ENCODE results near the gene GATAD2B. TPM values are rescaled to one million over a fixed set of nuclear protein-coding genes. Genes with fewer than 3 reads are reported as not detected.
A peak's percentile ranks its signal among the peaks of the same experiment; 100 is the strongest.

The GATAD2B gene
- total RNA-seq, 1 experiment from 2014 or later = 4.6 TPM

- H3K36me3 ChIP-seq = no peaks in the 10 kb centered on the region
- H3K27ac ChIP-seq = no peak overlapping the region
- H3K27me3 ChIP-seq (replicated peaks) = no peaks in the 10 kb centered on the region
- no peak for DNase-seq (ENCODE audit: low read depth in 1 of 2, low spot score in 2 of 2)
- no peak overlapping the region for H3K4me3 ChIP-seq
- H3K4me1 ChIP-seq (replicated peaks) = peaks cover 26% of the 10 kb centered on the region
- no peaks in the 10 kb centered on the region for H3K9me3 ChIP-seq (replicated peaks)
Observed at GRCh38 chr1:153779781-153780541, 142.8 kb downstream of the GATAD2B start.

DNA sequence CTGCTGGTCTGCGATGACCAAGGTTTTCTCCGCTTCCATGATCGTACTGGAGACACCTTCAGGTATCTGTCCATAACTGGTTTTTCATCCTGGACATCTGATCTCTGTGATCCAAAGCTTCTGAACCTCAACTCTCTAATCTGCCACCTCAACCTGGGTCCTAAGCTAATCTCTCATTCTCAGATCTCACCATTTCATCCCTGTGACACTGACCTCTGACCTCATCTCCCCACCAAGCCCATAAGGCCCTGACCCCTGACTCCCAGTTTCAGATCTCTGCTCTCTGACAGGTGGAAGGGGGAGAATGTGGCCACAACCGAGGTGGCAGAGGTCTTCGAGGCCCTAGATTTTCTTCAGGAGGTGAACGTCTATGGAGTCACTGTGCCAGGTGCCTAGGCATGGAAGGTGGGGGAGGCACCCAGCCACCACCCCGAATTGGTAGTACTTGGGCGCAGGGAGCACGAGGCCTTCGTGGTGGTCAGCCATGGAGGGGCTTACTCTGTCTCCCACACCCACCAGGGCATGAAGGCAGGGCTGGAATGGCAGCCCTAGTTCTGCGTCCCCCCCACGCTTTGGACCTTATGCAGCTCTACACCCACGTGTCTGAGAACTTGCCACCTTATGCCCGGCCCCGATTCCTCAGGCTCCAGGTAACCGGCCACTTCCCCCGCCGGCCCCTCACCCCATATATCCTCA is 143.8 kb downstream of the GATAD2B start:
- no peak for DNase-seq (ENCODE audit: low read depth in 1 of 2, low spot score in 2 of 2)
- Histone ChIP-seq H3K9me3 (replicated peaks) (no peaks in the 10 kb centered on the region), H3K27ac (no peak overlapping the region), H3K36me3 (no peaks in the 10 kb centered on the region), H3K4me3 (no peak overlapping the region), H3K27me3 (replicated peaks) (no peaks in the 10 kb centered on the region), H3K4me1 (replicated peaks) (peaks cover 27% of the 10 kb centered on the region)

DNA sequence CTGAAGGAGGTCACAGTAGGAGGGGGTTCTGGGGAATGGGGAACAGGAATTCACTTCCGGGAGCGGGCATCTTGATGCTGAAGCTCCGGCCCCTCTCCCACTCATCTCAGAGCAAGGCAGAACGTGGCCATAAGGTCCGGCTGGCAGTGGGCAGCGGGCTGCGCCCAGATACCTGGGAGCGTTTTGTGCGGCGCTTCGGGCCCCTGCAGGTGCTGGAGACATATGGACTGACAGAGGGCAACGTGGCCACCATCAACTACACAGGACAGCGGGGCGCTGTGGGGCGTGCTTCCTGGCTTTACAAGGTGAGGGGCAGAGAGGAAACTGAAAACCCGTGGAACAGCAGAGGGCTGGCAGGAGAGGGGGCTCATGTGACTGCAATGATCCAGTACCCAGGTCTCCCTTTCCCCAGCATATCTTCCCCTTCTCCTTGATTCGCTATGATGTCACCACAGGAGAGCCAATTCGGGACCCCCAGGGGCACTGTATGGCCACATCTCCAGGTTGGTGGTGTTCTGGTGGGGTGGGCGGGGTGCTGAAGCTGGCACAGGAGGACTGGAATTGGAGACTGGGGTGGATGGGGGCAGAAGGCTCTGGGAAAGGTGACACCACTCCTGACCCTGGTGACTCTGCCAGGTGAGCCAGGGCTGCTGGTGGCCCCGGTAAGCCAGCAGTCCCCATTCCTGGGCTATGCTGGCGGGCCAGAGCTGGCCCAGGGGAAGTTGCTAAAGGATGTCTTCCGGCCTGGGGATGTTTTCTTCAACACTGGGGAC is 144.5 kb downstream of the GATAD2B start:
- Histone ChIP-seq H3K9me3 (replicated peaks) (no peaks in the 10 kb centered on the region), H3K27me3 (replicated peaks) (no peaks in the 10 kb centered on the region), H3K36me3 (no peaks in the 10 kb centered on the region; the same call in 1 of the 2 replicates), H3K4me1 (replicated peaks) (peaks cover 22% of the 10 kb centered on the region), H3K4me3 (no peak overlapping the region), H3K27ac (no peak overlapping the region)
- no peak for DNase-seq (ENCODE audit: low read depth in 1 of 2, low spot score in 2 of 2)

GRCh38 chr1:153777648-153778047 is 145.1 kb downstream of the GATAD2B start:
- H3K27ac ChIP-seq = no peak overlapping the region
- no peaks in the 10 kb centered on the region for H3K27me3 ChIP-seq (replicated peaks)
- no peak overlapping the region for H3K4me3 ChIP-seq
- peaks cover 4% of the 10 kb centered on the region; the same call in 1 of the 2 replicates for H3K36me3 ChIP-seq
- H3K9me3 ChIP-seq (replicated peaks) = no peaks in the 10 kb centered on the region
- no peak for DNase-seq (ENCODE audit: low read depth in 1 of 2, low spot score in 2 of 2)
- H3K4me1 ChIP-seq (replicated peaks) = peaks cover 16% of the 10 kb centered on the region

DNA sequence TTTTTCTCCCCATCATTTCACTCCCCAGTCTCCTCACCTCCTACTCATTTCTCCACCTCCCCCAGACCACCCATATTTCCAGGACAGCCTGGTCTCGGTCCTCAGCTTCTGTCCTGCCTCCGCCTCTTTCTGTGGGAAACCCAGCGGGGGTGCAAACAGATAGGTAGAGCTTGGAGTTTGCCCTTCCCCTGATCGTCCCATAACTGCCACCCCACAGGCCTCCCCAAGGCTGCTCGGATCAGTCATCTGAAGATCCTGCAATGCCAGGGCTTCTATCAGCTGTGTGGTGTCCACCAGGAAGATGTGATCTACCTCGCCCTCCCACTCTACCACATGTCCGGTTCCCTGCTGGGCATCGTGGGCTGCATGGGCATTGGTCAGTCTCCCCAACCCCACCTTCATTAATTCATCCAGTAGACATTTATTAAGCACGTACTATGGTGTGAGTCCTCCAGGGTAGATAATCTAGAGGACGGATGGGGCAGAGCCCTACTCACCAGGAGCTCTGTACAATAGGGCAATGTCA is 145.9 kb downstream of the GATAD2B start:
- H3K4me3 ChIP-seq = no peak overlapping the region
- no peak for DNase-seq (ENCODE audit: low read depth in 1 of 2, low spot score in 2 of 2)

GRCh38 chr1:153776352-153776751 is 146.4 kb downstream of the GATAD2B start:
- Histone ChIP-seq H3K4me3 (peak overlapping the region; percentile 52), H3K27me3 (replicated peaks) (no peaks in the 10 kb centered on the region), H3K9me3 (replicated peaks) (no peaks in the 10 kb centered on the region), H3K27ac (no peak overlapping the region), H3K4me1 (replicated peaks) (peaks cover 16% of the 10 kb centered on the region), H3K36me3 (peaks cover 15% of the 10 kb centered on the region)
- no peak for DNase-seq (ENCODE audit: low read depth in 1 of 2, low spot score in 2 of 2)

More for the DNA sequence above, 145.9 kb downstream of the GATAD2B start:
- no peaks in the 10 kb centered on the region for H3K27me3 ChIP-seq (replicated peaks)
- peaks cover 10% of the 10 kb centered on the region for H3K36me3 ChIP-seq
- H3K4me1 ChIP-seq (replicated peaks) = peaks cover 16% of the 10 kb centered on the region
- no peak overlapping the region for H3K27ac ChIP-seq
- H3K9me3 ChIP-seq (replicated peaks) = no peaks in the 10 kb centered on the region

DNA sequence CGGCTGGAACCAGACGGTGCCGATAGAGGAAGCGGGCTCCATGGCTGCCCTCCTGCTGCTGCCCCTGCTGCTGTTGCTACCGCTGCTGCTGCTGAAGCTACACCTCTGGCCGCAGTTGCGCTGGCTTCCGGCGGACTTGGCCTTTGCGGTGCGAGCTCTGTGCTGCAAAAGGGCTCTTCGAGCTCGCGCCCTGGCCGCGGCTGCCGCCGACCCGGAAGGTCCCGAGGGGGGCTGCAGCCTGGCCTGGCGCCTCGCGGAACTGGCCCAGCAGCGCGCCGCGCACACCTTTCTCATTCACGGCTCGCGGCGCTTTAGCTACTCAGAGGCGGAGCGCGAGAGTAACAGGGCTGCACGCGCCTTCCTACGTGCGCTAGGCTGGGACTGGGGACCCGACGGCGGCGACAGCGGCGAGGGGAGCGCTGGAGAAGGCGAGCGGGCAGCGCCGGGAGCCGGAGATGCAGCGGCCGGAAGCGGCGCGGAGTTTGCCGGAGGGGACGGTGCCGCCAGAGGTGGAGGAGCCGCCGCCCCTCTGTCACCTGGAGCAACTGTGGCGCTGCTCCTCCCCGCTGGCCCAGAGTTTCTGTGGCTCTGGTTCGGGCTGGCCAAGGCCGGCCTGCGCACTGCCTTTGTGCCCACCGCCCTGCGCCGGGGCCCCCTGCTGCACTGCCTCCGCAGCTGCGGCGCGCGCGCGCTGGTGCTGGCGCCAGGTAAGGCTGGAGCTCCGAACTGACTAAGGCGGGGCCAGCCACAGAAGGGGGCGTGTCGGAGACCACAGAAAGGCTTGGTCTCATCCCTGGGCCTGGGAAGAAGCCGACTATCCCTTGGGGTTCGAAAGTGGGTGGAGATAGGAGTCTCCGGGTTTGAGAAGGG is 147.1 kb downstream of the GATAD2B start:
- Histone ChIP-seq H3K27me3 (replicated peaks) (no peaks in the 10 kb centered on the region), H3K27ac (no peak overlapping the region), H3K4me1 (replicated peaks) (peaks cover 16% of the 10 kb centered on the region), H3K36me3 (peaks cover 18% of the 10 kb centered on the region), H3K4me3 (peak overlapping the region; percentile 52), H3K9me3 (replicated peaks) (no peaks in the 10 kb centered on the region)
- DNase-seq (ENCODE audit: low read depth in 1 of 2, low spot score in 2 of 2) = peak in 1 of 2 experiments; percentile 58

DNA sequence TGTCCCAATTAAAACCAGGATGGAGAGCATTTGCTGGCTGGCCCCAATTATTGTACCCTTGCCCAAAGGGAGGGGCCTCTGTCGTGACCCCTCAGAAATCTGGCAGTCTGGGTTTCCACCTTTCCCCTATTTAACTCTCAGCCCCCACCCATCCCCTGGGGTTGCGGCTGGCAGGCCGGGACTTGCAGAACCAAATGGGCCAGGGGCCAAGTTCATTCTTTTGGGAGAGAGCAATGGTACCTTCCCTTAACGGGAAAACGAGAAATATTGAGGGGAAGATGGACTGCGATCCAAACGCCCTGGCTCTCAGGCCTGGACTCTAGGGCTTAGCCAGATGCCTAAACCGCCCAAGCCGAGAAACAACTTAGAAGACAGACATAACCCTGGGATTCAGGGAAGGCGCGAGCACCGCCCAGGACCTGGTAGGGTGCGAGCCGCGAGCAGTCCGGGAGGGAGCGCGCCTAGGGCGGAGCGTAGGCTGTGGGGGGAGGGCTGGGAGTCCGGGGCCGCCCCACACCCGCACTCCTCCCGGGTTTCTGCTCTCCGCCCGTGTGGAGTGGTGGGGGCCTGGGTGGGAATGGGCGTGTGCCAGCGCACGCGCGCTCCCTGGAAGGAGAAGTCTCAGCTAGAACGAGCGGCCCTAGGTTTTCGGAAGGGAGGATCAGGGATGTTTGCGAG is 147.9 kb downstream of the GATAD2B start, which contains the start of gene SLC27A3:
TSS of gene SLC27A3 (plus strand) at position 628 of the 678 bp plus-strand sequence. CDS start 91 bp downstream, outside the sequence.
- DNase-seq (ENCODE audit: low read depth in 1 of 2, low spot score in 2 of 2) = peak in 1 of 2 experiments; percentile 59
- Histone ChIP-seq H3K9me3 (replicated peaks) (no peaks in the 10 kb centered on the region), H3K36me3 (peaks cover 22% of the 10 kb centered on the region), H3K27me3 (replicated peaks) (no peaks in the 10 kb centered on the region), H3K27ac (no peak within 1 kb of the TSS), H3K4me3 (peak within 1 kb of the TSS; percentile 52), H3K4me1 (replicated peaks) (peaks cover 16% of the 10 kb centered on the region)

- no peak overlapping the region for H3K4me3 ChIP-seq
- no peak overlapping the region for H3K27ac ChIP-seq
- H3K27me3 ChIP-seq (replicated peaks) = no peaks in the 10 kb centered on the region
- peaks cover 22% of the 10 kb centered on the region for H3K36me3 ChIP-seq
- DNase-seq (ENCODE audit: low read depth in 1 of 2, low spot score in 2 of 2) = no peak
- no peaks in the 10 kb centered on the region for H3K9me3 ChIP-seq (replicated peaks)
- peaks cover 16% of the 10 kb centered on the region for H3K4me1 ChIP-seq (replicated peaks)
Observed at GRCh38 chr1:153774026-153774595, 148.7 kb downstream of the GATAD2B start.

- no peak overlapping the region for H3K4me3 ChIP-seq
- peaks cover 25% of the 10 kb centered on the region for H3K36me3 ChIP-seq
- peaks cover 16% of the 10 kb centered on the region for H3K4me1 ChIP-seq (replicated peaks)
- no peaks in the 10 kb centered on the region for H3K9me3 ChIP-seq (replicated peaks)
- no peaks in the 10 kb centered on the region for H3K27me3 ChIP-seq (replicated peaks)
- no peak overlapping the region for H3K27ac ChIP-seq
- DNase-seq (ENCODE audit: low read depth in 1 of 2, low spot score in 2 of 2) = no peak
Observed at GRCh38 chr1:153773096-153773921, 149.5 kb downstream of the GATAD2B start.

GRCh38 chr1:153771841-153772593 is 150.8 kb downstream of the GATAD2B start:
- Histone ChIP-seq H3K27ac (no peak overlapping the region), H3K4me1 (replicated peaks) (peaks cover 16% of the 10 kb centered on the region), H3K27me3 (replicated peaks) (no peaks in the 10 kb centered on the region), H3K4me3 (no peak overlapping the region), H3K9me3 (replicated peaks) (no peaks in the 10 kb centered on the region), H3K36me3 (peaks cover 36% of the 10 kb centered on the region)
- DNase-seq (ENCODE audit: low read depth in 1 of 2, low spot score in 2 of 2) = no peak

Measured in SJSA1 (cell line).